Measurements from ENCODE around the gene RAB38.

RAB38 gene

GRCh38 chr11:88170673-88171072 lies 4.6 kb downstream of the RAB38 start:
- no peak for DNase-seq

DNA sequence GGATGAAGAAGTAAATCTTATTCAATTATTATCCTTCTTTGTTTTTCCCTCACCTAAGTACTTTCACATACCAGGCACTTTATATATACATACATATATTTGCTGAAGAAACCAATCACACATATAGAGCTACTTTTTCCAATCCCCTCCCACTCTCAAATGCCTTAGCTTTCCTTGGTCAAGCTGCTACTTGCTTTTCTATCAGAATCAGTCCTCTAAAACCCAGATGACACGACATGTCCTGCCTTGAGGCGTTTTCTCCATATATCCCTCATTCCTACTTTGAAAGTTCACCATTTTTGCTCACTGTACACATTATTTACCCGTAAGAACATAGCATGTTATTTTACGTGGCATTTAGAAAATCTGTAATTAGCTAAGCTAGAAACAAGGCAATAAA lies 5.4 kb downstream of the RAB38 start:
- no peak for DNase-seq

- DNase-seq, result no peak
Measured at GRCh38 chr11:88169471-88169870, 5.8 kb downstream of the RAB38 start.

DNA sequence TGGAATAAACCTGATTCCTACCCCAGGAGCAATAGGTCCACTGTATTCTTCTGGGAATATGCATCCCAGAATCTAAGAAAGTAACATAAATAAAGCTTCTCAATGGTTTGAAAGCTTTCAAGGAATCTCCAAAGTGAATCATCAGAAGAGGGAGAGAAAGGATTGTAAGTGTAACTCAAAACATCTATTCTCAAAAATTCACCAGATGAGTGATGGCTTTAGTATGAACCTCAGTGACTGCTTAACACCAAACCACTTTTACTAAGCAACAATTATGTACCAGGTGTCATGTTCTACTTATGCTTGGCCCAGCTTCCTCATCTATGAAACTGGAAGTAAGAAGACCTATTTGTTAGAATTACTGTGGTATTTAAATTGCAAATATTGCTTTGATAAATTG lies 7.4 kb downstream of the RAB38 start:
- DNase-seq, result no peak

GRCh38 chr11:88164806-88165585 lies 10.2 kb downstream of the RAB38 start:
- no peak for DNase-seq

GRCh38 chr11:88164320-88164719 lies 10.9 kb downstream of the RAB38 start:
- no peak for DNase-seq

GRCh38 chr11:88158081-88158480 lies 17.2 kb downstream of the RAB38 start:
- DNase-seq, result no peak

DNA sequence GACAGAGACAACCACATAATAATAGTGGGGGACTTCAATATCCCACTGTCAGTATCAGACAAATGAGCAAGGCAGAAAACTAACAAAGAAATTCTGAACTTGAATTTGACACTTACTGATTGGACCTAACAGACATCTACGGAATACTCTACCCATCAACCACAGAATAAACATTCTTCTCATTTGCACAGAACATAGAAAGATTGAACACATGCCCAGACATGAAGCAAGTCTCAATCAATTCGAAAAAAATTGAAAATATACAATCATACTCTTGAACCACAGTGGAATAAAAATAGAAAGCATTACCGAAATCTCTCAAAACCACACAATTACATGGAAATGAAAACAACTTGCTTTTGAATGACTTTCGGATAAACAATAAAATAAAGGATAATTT lies 17.9 kb downstream of the RAB38 start:
- DNase-seq, result no peak

DNA sequence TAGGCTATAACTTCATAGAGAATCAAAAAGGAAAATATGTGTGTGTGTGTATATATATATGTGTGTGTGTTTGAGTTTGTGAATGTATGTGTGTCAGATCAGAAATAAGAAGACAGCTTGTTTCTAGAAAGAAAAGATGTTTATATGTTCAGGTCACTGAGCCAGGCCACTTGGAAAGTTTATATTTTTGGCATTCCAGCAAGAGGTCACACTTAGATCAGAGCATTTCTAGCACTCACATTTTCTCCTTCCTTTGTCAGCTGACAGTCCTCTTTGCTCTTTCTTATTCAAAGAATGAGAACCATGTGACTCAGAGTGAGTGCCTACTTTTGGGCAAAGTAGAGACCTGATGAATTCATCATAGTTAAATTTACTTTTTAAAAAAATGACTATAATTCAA lies 22.9 kb downstream of the RAB38 start:
- DNase-seq, result no peak

- no peak for DNase-seq
Measured at GRCh38 chr11:88151709-88152265, 23.5 kb downstream of the RAB38 start.

- no peak for DNase-seq
Measured at GRCh38 chr11:88146106-88146505, 29.1 kb downstream of the RAB38 start.

DNA sequence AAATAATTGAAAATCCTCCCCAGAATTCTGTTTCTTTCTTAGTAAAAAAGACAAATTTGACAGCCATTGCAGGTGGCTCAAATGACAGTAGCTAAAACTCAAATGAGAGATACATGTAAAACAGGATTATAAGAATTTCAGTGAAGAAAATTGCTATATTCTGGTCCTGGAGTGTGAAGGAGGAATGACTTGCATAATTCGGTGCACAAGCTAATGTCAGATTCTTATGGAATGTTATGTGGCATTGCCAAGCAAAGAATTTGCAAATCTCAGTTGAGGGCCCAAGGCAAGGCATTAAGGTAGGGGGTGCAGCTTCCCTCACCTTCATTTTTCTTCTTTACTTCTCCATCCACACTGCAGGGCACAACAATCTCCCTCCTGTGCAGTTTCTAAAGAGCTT lies 35.4 kb downstream of the RAB38 start:
- DNase-seq, result no peak

DNA sequence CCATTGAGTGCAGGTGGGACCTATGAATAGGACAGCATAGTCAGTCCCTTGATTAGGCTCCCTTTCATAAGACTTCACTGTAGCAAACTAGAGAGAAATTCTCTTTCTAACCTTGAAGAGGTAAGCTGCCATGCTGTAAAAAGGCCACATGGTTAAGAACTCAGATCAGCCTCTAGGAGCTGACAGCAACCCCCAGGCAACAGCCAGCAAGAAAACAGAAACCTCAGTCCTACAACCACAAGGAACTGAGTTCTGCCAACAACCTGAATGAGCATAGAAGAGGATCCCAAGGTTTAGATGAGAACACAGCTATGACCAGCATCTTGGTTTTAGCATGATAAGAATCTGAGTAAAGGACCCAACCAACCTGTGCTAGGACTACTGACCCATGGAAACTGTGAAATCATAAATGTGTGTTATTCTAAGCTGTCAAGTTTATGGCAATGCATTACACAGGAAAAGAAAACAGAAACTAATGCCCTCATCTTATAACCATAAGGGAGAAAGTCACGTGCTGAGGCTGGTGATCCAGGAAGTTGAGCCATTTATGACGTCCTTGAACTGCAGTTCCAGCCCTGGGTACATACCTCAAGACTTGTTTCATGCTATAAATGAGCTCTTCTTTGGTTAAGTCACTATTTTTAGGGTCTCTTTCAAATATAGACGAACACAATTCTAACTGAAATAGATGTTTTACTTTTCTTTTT lies 43.3 kb downstream of the RAB38 start:
- DNase-seq, result no peak

DNA sequence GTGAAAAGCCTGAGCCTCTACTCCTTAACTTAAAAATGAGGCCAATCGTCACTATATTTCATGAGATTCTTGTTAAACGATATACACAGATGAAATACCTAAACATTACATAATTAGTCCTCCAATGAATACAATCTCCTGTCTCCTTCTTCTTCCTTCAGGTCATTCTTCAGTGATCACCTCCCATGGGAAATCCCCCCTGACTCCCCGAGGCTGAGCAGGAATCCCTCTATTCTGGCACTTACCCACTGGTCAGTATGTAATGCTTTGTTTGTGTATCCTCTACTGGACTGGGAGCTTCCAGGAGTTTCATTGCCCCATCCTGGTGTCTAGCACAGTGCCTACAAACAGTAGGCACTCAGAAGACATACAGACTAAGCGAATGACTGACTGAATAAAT lies 52.3 kb downstream of the RAB38 start:
- DNase-seq, result no peak

DNA sequence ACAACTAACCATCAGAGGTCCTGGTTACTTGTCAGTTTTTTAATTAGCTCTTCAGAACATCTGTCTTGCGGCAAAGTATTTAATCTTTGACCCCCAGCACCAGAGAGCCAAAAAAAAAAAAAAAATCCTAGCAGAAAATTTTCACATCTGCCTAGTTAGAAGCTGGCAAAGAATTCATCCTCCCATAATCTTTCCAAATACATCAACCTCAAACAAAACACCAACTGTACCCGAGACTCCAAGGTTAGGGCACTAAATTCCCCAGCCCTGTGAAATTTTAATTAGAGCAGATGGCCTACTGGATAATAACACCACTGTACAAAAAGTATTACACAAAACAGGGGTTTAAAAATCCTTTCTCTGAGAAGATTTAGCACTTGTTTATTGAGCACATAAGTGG lies 55.7 kb downstream of the RAB38 start:
- no peak for DNase-seq

- no peak for DNase-seq
Measured at GRCh38 chr11:88117281-88117858, 57.9 kb downstream of the RAB38 start.

- DNase-seq, result no peak
Measured at GRCh38 chr11:88115828-88116755, 59.2 kb downstream of the RAB38 start.

GRCh38 chr11:88114486-88115045 lies 60.7 kb downstream of the RAB38 start:
- DNase-seq, result no peak

DNA sequence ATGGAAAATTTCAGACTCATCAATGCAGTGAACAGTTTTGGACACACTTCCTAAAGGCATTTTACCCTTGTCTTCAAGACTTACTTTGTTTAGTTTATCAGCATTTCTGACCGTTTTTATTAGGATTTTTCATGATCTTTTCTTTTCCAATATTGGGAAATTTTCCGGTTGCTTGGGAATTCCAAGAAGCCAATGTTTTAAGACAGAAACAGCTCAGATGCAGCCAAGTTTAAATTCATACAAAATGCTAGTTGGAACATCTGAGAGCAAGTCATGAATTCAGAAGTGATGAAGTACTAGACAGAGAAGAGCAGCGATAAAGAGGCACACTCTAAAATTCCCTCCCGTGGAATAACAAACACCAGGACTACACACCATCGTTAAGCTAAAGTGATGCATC lies 68.6 kb downstream of the RAB38 start:
- no peak for DNase-seq

DNA sequence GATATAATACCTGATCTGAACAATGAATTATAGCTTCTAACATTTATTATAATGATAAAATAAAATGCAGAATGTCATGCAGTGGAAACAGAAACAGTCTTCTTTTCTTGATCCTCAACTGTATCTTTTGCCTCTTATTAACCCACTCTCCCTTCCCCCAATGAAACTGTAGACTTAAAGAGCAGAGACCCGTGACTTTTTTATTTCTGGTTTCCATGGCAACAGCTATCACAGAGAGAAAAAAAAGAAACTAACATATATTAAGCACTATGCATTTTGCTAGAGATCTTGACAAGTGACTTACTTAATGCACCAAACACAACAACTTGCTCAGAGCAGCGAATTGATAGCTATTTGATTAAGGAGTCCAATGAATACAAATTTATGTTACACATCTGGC lies 69.3 kb downstream of the RAB38 start:
- no peak for DNase-seq

DNA sequence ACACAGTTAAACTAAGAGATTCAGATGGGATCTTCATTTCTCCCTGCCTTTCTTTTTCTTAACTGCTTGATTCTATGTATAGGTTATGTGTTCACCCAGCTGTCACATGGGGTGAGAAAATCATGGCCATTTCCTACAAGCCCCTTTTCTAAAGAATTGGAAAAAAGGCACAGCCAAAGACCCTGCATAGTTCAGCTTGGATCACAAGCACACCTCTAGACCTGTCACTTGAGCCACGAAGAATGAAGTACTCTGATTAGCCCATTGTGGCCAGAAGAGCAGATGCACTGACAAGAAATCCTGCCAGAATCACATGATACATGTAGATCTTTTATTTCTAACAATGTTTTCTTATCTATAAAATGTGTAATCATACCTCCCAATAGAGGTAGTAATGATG lies 69.7 kb downstream of the RAB38 start:
- no peak for DNase-seq

Data from nucleus accumbens (tissue), 56 donors.